GM12865 (cell line): Measurements from ENCODE around the gene CA5B.
A peak's percentile ranks its signal among the peaks of the same experiment; 100 is the strongest.
"Not testable (repeated sequence)": the region's sequence is repeated elsewhere in the genome, so short reads cannot be mapped to it uniquely, and the experiment has no call there.

Source experiments
- DNase-seq: peaks from one replicate; pipeline ENCODE4 v3.0.0; 2010; ENCODE audit warnings: low read depth
- H3K4me3 ChIP-seq: 2 replicates; pipeline ENCODE4 v1.5.1; 2011; ENCODE audit warnings: mild to moderate bottlenecking, low read depth, low read length, control low read depth
- TF ChIP-seq, protein P1 (sequence below): IDR thresholded peaks from 2 replicates; pipeline ENCODE4 v1.5.1; 2011; ENCODE audit warnings: low read length, control low read depth, low read depth, inconsistent platforms; ENCODE audit not compliant: insufficient read depth; ENCODE audit errors: missing control alignments

Gene CA5B

DNA sequence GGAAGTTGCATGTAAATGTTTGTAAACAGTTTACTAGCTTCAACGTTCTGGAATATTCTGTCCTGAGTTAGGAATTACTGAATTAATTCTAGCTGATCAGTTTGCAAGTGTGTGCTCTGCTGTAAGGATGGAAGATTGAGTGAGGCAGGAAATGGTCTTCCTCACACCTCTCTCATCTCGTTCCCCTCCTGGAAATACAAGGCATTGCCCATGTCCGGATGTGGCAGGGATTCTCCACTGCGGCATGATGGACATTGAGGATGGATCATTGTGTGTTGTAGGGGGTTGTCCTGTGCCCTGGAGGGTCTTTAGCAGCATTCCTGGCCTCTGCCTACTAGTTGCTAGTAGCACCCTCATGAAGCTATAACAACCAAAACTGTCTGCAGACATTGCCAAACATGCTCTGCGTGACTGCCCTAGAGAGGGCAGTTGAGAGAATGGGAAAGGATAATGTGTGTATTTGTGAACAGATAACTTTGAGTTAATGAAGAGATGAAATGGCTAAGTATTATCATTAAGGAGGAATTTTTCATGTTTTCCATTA is 12.6 kb downstream of the CA5B start:
- DNase-seq, result no peak
- H3K4me3 ChIP-seq, result no peak overlapping the region
- TF ChIP-seq, protein P1, sequence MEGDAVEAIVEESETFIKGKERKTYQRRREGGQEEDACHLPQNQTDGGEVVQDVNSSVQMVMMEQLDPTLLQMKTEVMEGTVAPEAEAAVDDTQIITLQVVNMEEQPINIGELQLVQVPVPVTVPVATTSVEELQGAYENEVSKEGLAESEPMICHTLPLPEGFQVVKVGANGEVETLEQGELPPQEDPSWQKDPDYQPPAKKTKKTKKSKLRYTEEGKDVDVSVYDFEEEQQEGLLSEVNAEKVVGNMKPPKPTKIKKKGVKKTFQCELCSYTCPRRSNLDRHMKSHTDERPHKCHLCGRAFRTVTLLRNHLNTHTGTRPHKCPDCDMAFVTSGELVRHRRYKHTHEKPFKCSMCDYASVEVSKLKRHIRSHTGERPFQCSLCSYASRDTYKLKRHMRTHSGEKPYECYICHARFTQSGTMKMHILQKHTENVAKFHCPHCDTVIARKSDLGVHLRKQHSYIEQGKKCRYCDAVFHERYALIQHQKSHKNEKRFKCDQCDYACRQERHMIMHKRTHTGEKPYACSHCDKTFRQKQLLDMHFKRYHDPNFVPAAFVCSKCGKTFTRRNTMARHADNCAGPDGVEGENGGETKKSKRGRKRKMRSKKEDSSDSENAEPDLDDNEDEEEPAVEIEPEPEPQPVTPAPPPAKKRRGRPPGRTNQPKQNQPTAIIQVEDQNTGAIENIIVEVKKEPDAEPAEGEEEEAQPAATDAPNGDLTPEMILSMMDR, result no peak

DNA sequence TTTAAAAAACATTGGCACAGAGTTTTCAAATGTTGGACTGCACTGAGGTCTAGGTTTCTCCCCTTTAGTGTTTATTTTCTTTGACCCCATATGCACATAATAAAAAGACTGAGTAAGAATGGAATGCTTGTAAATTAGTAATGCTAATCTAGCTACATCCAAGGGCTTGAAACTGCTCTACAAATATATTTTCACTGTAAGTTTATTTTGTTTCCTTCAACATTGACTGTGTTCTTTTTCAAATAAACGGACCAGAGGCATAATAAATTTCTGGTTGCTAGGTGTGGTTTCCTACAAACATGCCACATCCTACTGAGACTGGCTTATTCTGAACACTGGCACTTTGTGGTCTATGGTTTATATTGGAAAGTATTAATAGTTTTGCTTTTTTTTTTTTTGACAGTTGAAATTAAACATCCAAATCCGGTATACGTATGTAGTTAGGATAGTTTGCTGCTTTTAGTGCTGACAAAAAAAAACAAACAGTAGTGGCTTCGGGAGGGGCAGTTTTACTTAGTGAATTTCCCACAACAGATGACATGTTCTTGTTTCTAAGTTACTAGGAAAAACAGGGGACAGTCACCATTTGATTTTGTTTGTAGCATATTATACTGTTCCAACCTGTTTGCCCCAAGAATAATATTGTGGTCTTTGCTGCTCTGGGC is 13.2 kb downstream of the CA5B start:
- DNase-seq, result peak; percentile 44
- TF ChIP-seq, protein P1, result no peak
- H3K4me3 ChIP-seq, result no peak overlapping the region

DNA sequence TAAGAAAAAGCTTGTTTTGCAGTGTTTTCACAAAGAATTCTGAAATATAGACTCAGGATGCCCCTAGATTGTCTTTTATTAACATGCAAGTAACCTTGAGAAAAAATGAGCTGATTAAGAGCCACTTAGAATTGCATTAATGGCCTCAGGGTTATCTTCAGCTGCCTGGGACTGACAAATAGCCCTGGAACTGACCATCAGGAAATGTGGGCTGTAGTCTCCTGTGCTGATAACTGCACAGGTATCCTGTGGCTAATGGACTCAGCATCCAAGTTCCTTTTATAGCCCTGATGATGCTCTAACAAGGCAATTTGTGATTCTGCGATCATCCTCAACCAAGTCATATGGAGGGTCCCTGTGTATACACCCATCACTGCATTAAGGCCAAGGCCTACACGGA is 17.0 kb downstream of the CA5B start:
- DNase-seq, result no peak
- no peak overlapping the region for H3K4me3 ChIP-seq
- TF ChIP-seq, protein P1, result no peak

DNA sequence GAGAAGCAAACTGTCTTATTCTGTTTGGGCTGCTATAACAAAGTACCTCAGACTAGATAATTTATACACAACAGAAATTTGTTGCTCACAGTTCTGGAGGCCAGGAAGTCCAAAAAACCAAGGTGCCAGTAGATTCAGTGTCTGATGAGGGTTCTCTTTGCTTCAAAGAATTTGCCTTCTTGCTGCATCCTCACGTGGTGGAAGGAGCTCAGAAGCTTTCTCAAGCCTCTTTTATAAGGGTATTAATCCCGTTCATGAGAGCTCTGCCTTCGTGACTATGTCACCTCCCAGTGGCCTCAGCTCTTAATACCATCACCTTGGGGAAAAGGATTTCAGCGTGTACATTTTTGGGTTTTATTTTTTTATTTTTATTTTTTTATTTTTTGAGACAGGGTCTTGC is 20.1 kb downstream of the CA5B start:
- no peak overlapping the region for H3K4me3 ChIP-seq
- no peak for DNase-seq
- TF ChIP-seq, protein P1, result no peak

DNA sequence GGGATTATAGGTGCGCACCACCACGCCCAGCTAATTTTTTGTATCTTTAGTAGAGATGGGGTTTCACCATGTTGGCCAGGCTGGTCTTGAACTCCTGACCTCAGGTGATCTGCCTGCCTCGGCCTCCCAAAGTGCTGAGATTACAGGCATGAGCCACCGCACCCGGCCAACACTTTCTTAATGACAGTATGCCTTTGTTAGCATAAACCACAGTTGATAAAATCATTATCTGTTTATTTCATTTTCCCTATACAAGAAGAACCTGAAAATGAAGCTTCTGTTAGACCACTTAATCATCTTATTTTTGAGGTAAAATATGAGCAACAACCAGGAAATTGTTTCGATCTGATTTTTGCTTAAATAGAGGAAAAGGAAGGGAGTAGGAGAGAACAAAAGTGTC is 21.8 kb downstream of the CA5B start:
- H3K4me3 ChIP-seq, result not testable (repeated sequence)

DNA sequence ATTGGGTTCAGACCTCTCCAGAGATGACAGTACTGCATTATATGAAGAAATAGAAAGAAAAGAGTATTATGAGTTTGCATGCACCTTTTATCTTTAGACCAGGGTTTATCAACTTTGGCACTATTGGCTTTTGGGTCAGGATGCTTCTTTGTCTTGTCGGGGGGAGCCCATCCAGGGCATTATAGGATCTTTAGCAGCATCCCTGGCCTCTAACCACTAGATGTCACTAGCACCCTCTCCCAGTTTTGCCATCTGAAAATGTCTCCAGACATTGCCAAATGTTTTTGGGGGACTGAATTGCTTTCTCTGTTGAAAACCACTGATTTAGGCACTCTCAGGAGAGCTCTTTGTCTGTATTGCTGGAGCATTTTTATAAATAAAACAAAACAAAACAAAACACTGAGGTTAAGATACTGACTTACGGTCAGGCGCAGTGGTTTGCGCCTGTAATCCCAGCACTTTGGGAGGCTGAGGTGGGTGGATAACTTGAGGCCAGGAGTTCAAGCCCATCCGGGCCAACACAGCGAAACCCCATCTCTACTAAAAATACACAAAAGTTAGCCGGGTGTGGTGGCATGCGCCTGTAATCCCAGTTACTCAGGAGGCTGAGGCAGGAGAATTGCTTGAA is 23.6 kb downstream of the CA5B start:
- DNase-seq, result peak; percentile 52
- TF ChIP-seq, protein P1, result peak; percentile 67
- H3K4me3 ChIP-seq, result no peak overlapping the region

More for the DNA sequence above, 21.8 kb downstream of the CA5B start:
- not testable (repeated sequence) for DNase-seq

DNA sequence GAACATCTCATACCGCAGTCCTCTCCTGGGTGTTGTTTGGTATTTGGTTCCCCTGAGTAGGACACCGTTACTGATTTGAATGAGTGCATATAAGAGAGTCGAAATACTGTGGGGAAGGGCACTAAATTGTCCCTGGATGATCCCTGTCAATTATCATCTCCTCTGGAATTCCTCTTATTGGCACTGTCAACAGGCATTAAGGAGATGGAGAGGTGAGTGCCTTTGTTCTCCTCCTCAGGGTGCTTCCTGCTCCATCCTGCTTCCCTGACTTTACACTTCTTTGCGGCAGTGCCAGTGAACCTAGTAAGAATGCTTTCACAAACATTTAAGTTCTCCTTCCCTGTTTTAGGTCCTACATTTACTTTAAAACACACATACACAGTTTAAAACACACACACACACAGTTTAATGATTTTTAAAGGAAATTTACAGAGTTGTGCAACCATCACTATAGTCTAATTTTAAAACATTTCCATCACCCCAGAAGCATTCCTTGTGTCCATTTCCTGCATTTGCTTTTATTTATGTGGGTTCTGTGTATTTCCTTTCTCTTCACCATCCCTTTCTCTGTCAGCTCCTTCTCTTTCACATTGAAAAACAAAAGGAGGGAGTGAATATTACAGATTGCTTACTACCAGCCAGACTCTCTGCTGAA is 31.4 kb downstream of the CA5B start:
- H3K4me3 ChIP-seq, result no peak overlapping the region
- DNase-seq, result no peak

More for the DNA sequence above, 31.4 kb downstream of the CA5B start:
- TF ChIP-seq, protein P1, result no peak
